K562 (cell line): ENCODE data around the gene PI4K2B. TPM values are rescaled to one million over a fixed set of nuclear protein-coding genes. Genes with fewer than 3 reads are reported as not detected.

ENCODE experiments used
- ATAC-seq: fragments of 200-7000 bp; cut with Tn5 transposase; 3 replicates; pipeline ENCODE4 v1.9.1; 2020; ENCODE audit warnings: moderate library complexity
- BruUV-seq: library from RNA; stranded (reverse); fragments of 400-500 nt; replicated peaks from 2 replicates; lab custom pipeline; 2021; lab: Mats Ljungman, UMichigan
- CTCF ChIA-PET: fragments of 300-600 bp; formaldehyde crosslinking; extraction: SDS; loops from one replicate; lab custom pipeline; 2021; ENCODE audit warnings: low intra/inter-chr PET ratio; lab: Yijun Ruan, JAX
- POLR2A ChIA-PET: fragments of 300-600, 350-650 bp; sonication (Branson Sonifier 250); formaldehyde crosslinking; extraction: SDS; loops from one replicate; lab custom pipeline; 2021; ENCODE audit warnings: antibody characterized with exemption, inconsistent platforms; lab: Yijun Ruan, JAX
- DNase-seq, 4 experiments: peaks; one replicate each; pipeline versions ENCODE4 v3.0.0 to v3.0.0-alpha.2; 2011 to 2018; ENCODE audit warnings: low spot score in 3 of 4, mixed read lengths in 3 of 4; ENCODE audit errors: extremely low read depth in 1 of 4
- FAIRE-seq: peaks from 2 replicates; lab custom pipeline; 2011; peaks lifted over from hg19 to GRCh38; lab: Jason Lieb, UNC
- H2AFZ ChIP-seq: 2 replicates; pipeline ENCODE4 v1.6.0; 2011; ENCODE audit warnings: low read depth, low read length, control low read depth, inconsistent platforms
- H3K27ac ChIP-seq: fragments of 200-600 bp; 3 replicates; pipeline ENCODE4 v1.8.0; 2011; ENCODE audit warnings: low read depth, mild to moderate bottlenecking, control low read depth, inconsistent platforms, low read length, moderate library complexity, mixed read lengths; ENCODE audit errors: extremely low read depth
- H3K27me3 ChIP-seq, 2 experiments: fragments of 300-600 bp in 1 of 2; 2 replicates in 1 of 2; 3 replicates in 1 of 2; pipeline versions ENCODE4 v1.6.0 to v1.8.0; 2011; ENCODE audit warnings: inconsistent platforms in 2 of 2, low read length in 2 of 2, mild to moderate bottlenecking in 1 of 2, mixed read lengths in 1 of 2, moderate library complexity in 1 of 2; ENCODE audit not compliant: control insufficient read depth in 2 of 2, insufficient read depth in 2 of 2
- H3K36me3 ChIP-seq: fragments of 300-600 bp; 3 replicates; pipeline ENCODE4 v1.8.0; 2011; ENCODE audit warnings: mild to moderate bottlenecking, low read length, inconsistent platforms; ENCODE audit not compliant: control insufficient read depth, insufficient read depth
- H3K4me1 ChIP-seq, 2 experiments: fragments of 200-600 bp in 1 of 2; replicated peaks in 1 of 2; 2 replicates in 1 of 2; 3 replicates in 1 of 2; pipeline versions ENCODE4 v1.5.1 to v1.8.0; 2011; ENCODE audit warnings: inconsistent platforms in 2 of 2, low read length in 2 of 2, mild to moderate bottlenecking in 1 of 2, mixed read lengths in 1 of 2, moderate library complexity in 1 of 2; ENCODE audit not compliant: control insufficient read depth in 2 of 2, insufficient read depth in 2 of 2
- H3K4me2 ChIP-seq: 2 replicates; pipeline ENCODE4 v1.6.1; 2011; ENCODE audit warnings: low read length, control low read depth, inconsistent platforms, mixed read lengths; ENCODE audit not compliant: insufficient read depth
- H3K4me3 ChIP-seq: fragments of 200-600 bp; sonication (generic), shearing (Covaris generic); 2 replicates; pipeline ENCODE4 v1.5.1; 2016; ENCODE audit warnings: control low read depth, inconsistent platforms
- H3K79me2 ChIP-seq: fragments of 200-600 bp; 3 replicates; pipeline ENCODE4 v1.8.0; 2011; ENCODE audit warnings: low read length, inconsistent platforms; ENCODE audit not compliant: control insufficient read depth, insufficient read depth
- H3K9ac ChIP-seq, 2 experiments: 2 replicates each; pipeline versions ENCODE4 v1.6.0 to v1.6.1; 2011; ENCODE audit warnings: low read depth in 2 of 2, low read length in 2 of 2, control low read depth in 1 of 2, inconsistent platforms in 1 of 2, mild to moderate bottlenecking in 1 of 2, mixed read lengths in 1 of 2; ENCODE audit not compliant: insufficient read depth in 1 of 2
- H3K9me1 ChIP-seq: one replicate; pipeline ENCODE4 v1.6.0; 2011; ENCODE audit warnings: inconsistent platforms, mild to moderate bottlenecking, low read length, moderate library complexity; ENCODE audit not compliant: control insufficient read depth, insufficient read depth
- H3K9me3 ChIP-seq: replicated peaks from 2 replicates; pipeline ENCODE4 v1.5.1; 2011; ENCODE audit warnings: low read depth, low read length, inconsistent platforms; ENCODE audit not compliant: control insufficient read depth, insufficient read depth
- H4K20me1 ChIP-seq: replicated peaks from 2 replicates; pipeline ENCODE4 v1.6.1; 2011; ENCODE audit warnings: low read length, inconsistent platforms, mixed read lengths; ENCODE audit not compliant: control insufficient read depth, insufficient read depth
- CBFB ChIP-seq: sonication (generic); formaldehyde crosslinking; IDR thresholded peaks from 2 replicates; pipeline ENCODE4 v1.4.0; 2020; ENCODE audit warnings: mild to moderate bottlenecking, missing genetic modification reagents
- CBX3 ChIP-seq, 2 experiments: IDR thresholded peaks; 1 replicate in 1 of 2; 2 replicates in 1 of 2; pipeline ENCODE4 v1.6.1; 2012; ENCODE audit warnings: inconsistent platforms in 2 of 2, low read length in 2 of 2, borderline replicate concordance in 1 of 2, control low read depth in 1 of 2
- CCNT2 ChIP-seq: IDR thresholded peaks from 2 replicates; pipeline ENCODE4 v1.6.1; 2011; ENCODE audit warnings: borderline replicate concordance, low read depth, mild to moderate bottlenecking, moderate library complexity, mixed read lengths, low read length; ENCODE audit not compliant: insufficient read length; ENCODE audit errors: extremely low read depth
- CHD4 ChIP-seq: fragments of 200-600 bp; sonication (generic); IDR thresholded peaks from 3 replicates; pipeline ENCODE4 v1.6.1; 2012; ENCODE audit warnings: low read depth, mild to moderate bottlenecking, mixed read lengths, low read length, inconsistent platforms; ENCODE audit not compliant: insufficient read depth, insufficient replicate concordance, poor library complexity, severe bottlenecking
- FOXP1 ChIP-seq: sonication (generic); formaldehyde crosslinking; IDR thresholded peaks from 2 replicates; pipeline ENCODE4 v1.8.0; 2022; ENCODE audit warnings: mild to moderate bottlenecking, missing genetic modification reagents
- GTF3C2 ChIP-seq: IDR thresholded peaks from 3 replicates; pipeline ENCODE4 v1.6.1; 2011; ENCODE audit warnings: borderline replicate concordance, mild to moderate bottlenecking, moderate library complexity; ENCODE audit not compliant: insufficient read length; ENCODE audit errors: extremely low read depth
- HES1 ChIP-seq: fragments of 450-650 bp; IDR thresholded peaks from 2 replicates; pipeline ENCODE4 v1.6.1; 2016; ENCODE audit warnings: low read depth, mild to moderate bottlenecking, moderate library complexity
- RBM34 ChIP-seq: fragments of 200-400 bp; formaldehyde crosslinking; IDR thresholded peaks from 2 replicates; pipeline ENCODE4 v1.6.1; 2018; ENCODE audit warnings: low read length, borderline replicate concordance; ENCODE audit not compliant: insufficient read depth
- TARDBP ChIP-seq: fragments of 450-650 bp; IDR thresholded peaks from 2 replicates; pipeline ENCODE4 v1.6.1; 2016
- ZNF277 ChIP-seq: fragments of 250-450 bp; sonication (Bioruptor Pico); IDR thresholded peaks from 2 replicates; pipeline ENCODE4 v1.8.0; 2022; ENCODE audit warnings: inconsistent platforms, mild to moderate bottlenecking, moderate library complexity, borderline replicate concordance
- ZNF592 ChIP-seq: fragments of 450-650 bp; IDR thresholded peaks from 2 replicates; pipeline ENCODE4 v1.6.1; 2017; ENCODE audit warnings: antibody characterized with exemption, mild to moderate bottlenecking
- WGBS: fragments of 100-300 bp; shearing (Covaris generic); methylation state at CpG from one replicate; pipeline ENCODE4 v1.1.6; 2016; ENCODE audit warnings: low coverage, mixed read lengths; ENCODE audit not compliant: insufficient coverage; ENCODE audit errors: missing lambda C conversion rate; 5-methylcytosine and 5-hydroxymethylcytosine counted together
- in situ Hi-C: fragments of 300-500 bp; cut with MboI; formaldehyde crosslinking; loops from 4 replicates; pipeline ENCODE4 v1.15.0; 2018; ENCODE audit warnings: inconsistent platforms, mixed read lengths
- intact Hi-C: fragments of 100-400 bp; cut with micrococcal nuclease; formaldehyde crosslinking; loops from 2 replicates; pipeline ENCODE4 v1.14.2; 2022
- polyA plus RNA-seq, 8 experiments: library from polyadenylated mRNA; depleted of rRNA in 4 of 8; stranded (reverse) in 5 of 8; unstranded in 3 of 8; fragments of >200 nt; fragmentation: Nextera tagmentation in 2 of 8; fragmentation: Illumina TruSeq in 1 of 8; extraction: Ambion mirVana in 2 of 8; extraction: Trizol in 1 of 8; gene quantifications; 2 replicates each; pipeline versions ENCODE4 v1.2.1 to v1.2.3, GENCODE V29; 2011 to 2014; ENCODE audit warnings: inconsistent platforms in 1 of 8, missing spikeins in 1 of 8
- total RNA-seq, 7 experiments: library from RNA; depleted of rRNA in 6 of 7; stranded (reverse); fragments of >200 nt in 6 of 7; fragmentation: Illumina TruSeq in 2 of 7; extraction: Trizol in 2 of 7; gene quantifications; 2 replicates each; pipeline versions ENCODE4 v1.2.1 to v1.2.3, GENCODE V29; 2011 to 2021; ENCODE audit warnings: low replicate concordance in 1 of 7

Gene PI4K2B
- total and polyA plus RNA-seq, 9 of the 15 experiments (the other 6 are each of a cell fraction or from before 2014, with no cell fraction given): 4.5 to 21.4 (median 16.5) TPM

- H3K4me1 ChIP-seq: no peaks in the 10 kb centered on the region
- no peaks in the 10 kb centered on the region; a peak in 1 of 5 replicates for H3K27me3 ChIP-seq
- ChIA-PET POLR2A (no interaction called here), CTCF (no interaction called here)
- H4K20me1 ChIP-seq: no peaks in the 10 kb centered on the region
- H3K36me3 ChIP-seq: no peaks in the 10 kb centered on the region
- BruUV-seq: no TSS peak
- no peak for FAIRE-seq
- 1% methylated on average over 3 of the region's 3 CpGs for WGBS
- intact Hi-C loops: no loop called here
- H3K9me1 ChIP-seq: no peaks in the 10 kb centered on the region
- H3K79me2 ChIP-seq: no peaks in the 10 kb centered on the region
- in situ Hi-C loops: no loop called here
- H3K9me3 ChIP-seq: no peaks in the 10 kb centered on the region; the same call in 1 of the 2 replicates
- H3K27ac ChIP-seq: no peak overlapping the region
- ATAC-seq: no peak
- no peak overlapping the region for H3K4me3 ChIP-seq
- TF ChIP-seq CCNT2 (no peak), ZNF277 (CRISPR knock-in tag) (no peak), HES1 (no peak), CBFB (no peak), GTF3C2 (no peak), TARDBP (no peak), ZNF592 (no peak), FOXP1 (CRISPR knock-in tag) (no peak), CBX3 (IDR thresholded peaks at IDR 0.05; ENCODE audit: borderline replicate concordance in 1 of 2, low read length in 2 of 2) (no peak), CHD4 (no peak), RBM34 (no peak)
- H3K4me2 ChIP-seq: no peak overlapping the region
- no peak overlapping the region for H3K9ac ChIP-seq
- no peak for DNase-seq
- H2AFZ ChIP-seq: no peak overlapping the region
These were observed 22.1 kb upstream of the PI4K2B start for GRCh38 chr4:25211721-25212120.
